AG20443 (cell line): ENCODE measurements around the gene TDRD7.

ENCODE experiments used
- DNase-seq: peaks from one replicate; pipeline ENCODE4 v3.0.0; 2012; ENCODE audit warnings: low spot score, mixed read lengths

TDRD7 gene, protein sequence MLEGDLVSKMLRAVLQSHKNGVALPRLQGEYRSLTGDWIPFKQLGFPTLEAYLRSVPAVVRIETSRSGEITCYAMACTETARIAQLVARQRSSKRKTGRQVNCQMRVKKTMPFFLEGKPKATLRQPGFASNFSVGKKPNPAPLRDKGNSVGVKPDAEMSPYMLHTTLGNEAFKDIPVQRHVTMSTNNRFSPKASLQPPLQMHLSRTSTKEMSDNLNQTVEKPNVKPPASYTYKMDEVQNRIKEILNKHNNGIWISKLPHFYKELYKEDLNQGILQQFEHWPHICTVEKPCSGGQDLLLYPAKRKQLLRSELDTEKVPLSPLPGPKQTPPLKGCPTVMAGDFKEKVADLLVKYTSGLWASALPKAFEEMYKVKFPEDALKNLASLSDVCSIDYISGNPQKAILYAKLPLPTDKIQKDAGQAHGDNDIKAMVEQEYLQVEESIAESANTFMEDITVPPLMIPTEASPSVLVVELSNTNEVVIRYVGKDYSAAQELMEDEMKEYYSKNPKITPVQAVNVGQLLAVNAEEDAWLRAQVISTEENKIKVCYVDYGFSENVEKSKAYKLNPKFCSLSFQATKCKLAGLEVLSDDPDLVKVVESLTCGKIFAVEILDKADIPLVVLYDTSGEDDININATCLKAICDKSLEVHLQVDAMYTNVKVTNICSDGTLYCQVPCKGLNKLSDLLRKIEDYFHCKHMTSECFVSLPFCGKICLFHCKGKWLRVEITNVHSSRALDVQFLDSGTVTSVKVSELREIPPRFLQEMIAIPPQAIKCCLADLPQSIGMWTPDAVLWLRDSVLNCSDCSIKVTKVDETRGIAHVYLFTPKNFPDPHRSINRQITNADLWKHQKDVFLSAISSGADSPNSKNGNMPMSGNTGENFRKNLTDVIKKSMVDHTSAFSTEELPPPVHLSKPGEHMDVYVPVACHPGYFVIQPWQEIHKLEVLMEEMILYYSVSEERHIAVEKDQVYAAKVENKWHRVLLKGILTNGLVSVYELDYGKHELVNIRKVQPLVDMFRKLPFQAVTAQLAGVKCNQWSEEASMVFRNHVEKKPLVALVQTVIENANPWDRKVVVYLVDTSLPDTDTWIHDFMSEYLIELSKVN

DNA sequence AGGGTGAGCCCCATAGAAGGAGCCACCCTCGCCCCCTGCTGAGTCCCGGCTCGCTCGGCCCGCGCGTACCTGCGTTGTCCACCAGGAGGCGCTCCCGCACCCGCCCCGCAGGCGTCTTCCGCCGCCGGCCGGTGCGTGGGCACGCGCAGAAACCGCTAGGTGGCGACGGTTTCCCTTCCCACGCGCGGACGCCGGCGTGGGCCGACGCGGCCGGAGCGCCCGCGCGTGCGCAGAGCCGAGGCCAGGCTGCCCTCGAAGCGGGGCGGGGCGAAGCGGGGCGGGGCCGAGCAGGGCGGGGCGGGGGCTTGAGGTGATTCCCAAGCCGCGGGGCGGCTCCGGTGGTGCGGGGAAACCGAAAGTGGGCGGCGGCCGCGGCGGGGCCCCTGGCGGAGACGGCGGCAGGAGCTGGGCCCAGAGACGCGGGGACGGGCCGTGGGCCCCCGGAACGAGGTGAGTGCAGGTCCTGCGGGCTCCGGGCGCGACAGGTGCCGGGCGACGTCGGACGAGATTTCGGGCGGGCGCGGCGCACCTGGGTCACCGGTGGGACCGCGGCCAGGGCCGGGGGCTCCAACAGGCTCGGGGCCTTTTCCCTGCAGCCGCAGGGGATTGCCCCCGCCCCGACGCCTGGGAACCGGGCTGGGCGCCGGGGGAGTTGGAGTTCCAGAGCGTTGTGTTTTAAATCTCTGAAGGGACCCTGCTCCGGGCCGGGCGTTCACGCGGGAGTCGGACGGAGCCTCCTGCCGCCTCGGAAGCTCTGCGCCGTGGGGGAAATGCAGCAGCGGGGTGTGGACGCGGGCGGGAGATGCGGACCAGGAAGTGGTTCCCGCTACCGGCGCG, at the start of gene TDRD7:
Gene TDRD7 (plus strand): TSS at position 308 of the 837 bp plus-strand sequence. CDS start 16,370 bp downstream, outside the sequence.
- DNase-seq: peak; percentile 99

DNA sequence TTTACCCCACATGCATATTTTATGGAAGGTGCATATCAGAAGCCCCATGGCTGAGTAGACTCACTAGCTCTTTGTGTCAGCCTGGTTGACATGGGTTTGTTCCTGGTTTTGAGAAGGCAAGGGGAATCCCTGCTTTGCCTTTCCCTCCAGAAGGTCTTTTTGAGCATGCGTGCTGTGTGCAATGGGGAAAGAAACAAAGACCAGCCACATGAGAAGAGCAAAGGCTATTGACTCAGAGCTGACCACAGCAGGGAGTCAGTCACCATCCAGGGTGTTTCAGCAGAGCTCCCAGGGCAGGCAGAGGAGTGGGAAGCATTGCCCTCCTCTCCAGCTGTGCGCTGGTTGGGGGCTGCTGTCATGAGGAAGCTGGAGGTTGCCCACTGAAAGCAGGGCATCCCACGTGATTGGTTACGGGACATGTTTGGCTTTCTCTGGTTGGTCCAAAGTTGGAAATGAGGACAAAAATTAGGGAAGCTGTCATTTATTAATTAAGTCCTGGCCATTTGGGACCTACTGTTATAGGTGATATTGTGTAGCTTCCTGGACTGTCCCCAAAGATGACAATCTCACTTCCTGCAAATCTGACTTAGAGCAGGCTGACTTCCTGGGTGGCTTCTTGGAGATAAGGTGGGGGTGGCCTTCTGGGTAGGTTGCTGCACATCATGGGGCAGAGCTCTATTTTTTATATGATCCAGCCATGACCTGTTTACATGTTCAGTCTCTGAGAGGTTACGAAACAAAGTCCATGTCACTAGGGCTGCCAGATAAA, 48.9 kb upstream of the TDRD7 start:
- DNase-seq: no peak

DNA sequence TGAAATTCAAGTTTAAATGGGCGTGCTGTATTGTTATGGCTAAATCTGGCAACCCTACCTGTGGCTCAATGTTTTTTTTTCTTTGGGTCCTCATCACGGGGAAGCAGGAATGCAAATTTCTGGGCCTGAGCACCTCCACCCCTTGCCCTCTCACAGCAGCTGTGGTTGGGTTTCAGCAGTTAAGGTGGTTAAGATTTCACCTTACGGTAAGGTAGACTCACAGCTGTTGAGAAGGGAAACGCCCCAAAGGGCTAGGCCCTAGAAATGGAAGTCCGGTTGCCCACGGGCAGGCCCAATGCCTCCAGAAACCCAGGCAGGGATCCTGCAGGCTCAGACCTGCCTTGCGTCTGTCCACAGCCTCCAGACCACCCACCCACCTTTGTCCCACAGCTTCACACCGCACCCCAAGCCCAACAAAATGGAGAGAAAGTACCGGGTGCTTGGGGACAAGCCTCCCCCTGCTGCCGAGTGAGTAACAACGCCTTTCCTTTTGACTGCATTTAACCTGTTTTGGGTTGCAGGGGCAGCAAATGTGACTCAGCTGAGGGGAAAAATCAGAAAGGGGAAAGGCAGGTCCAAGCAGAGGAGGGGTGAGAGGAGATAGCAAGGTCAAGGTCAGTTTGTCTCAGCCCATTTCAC, 48.1 kb upstream of the TDRD7 start:
- peak; percentile 3 for DNase-seq

DNA sequence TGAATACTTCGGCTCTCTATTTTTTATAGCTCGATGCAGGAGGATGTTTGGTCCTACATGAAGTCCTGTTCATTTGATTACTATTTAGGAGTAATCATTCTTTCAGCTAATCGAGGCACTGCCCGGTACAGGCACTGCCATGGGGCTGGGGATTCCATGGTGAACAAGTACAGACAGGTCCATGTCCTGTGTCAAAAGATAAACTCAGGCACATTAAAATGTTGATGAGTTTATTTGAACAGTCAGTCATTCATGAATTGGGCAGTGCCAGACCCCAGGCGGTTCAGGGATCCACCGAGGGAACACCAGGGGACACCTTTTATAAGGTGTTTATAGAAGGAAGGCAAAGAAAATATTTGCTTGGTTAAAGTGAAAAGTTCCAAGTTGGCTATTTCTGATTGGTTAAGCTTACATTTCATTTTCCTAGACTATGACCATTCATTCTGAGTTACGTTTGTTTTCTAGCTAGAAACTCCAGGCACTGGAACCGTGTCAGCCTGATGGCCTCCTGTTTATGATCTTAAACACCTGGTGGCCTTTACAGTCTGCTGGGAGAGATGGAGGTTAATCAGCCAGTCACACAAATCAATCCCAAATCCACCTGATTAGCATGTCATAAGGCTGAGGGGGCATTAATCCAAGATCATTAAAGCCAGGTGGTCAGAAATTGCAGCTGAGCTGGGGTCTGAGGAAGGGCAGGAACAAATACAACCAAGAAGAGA, 47.0 kb upstream of the TDRD7 start:
- DNase-seq: no peak

DNA sequence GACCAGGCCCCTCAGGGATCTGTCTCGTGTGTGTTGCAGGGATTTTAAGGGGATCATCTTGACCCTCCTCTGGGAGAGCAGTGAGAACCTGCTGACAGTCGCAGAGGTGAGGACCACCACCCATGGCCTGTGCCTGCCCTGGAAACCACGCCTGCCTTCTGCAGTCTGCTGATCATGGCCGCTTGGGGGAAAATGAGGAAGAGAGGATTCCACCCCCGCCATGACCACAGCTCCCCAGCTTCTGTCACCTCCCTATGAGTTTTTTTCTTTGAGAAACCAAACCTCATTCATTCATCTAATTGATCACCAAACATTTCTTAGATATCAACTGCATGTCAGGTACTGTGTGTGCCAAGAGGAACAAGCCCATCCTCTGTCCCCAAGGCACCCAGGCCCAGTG, 46.3 kb upstream of the TDRD7 start:
- no peak for DNase-seq

DNA sequence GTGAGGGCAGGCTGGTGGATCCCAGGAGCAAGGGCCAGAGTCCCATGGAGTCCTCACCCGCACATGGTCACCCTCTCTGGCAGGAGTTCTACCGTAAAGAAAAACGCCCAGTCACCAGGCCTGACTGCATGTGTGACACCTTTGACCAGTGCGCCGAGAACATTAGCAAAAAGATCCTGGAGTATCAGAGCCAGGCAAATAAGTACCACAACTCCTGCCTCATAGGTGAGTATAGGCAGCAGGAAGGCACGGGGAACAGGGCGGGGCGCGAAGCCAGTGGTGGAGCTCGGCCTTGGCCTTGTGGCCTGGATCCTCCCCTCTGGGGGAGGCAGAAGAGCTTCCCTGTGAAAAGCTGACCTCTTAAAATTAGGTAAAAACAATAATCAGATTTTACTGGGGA, 45.4 kb upstream of the TDRD7 start:
- DNase-seq: no peak

DNA sequence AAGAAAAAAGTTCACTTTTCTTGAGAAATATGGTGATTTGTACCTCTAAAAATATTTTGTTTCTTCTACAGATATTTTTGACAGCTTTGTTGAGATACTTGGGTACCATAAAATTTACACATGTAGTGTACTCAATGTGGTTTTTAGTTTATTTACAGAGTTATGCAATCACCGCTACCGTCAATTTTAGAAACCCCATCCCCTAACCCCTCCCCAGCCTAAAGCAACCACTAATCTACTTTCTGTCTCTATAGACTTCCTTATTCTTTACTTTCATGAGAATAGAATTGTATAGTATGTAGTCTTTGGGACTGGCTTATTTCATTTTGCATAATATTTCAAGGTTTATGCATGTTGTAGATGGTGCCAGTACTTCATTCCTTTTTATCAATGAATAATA, 45.0 kb upstream of the TDRD7 start:
- no peak for DNase-seq

DNA sequence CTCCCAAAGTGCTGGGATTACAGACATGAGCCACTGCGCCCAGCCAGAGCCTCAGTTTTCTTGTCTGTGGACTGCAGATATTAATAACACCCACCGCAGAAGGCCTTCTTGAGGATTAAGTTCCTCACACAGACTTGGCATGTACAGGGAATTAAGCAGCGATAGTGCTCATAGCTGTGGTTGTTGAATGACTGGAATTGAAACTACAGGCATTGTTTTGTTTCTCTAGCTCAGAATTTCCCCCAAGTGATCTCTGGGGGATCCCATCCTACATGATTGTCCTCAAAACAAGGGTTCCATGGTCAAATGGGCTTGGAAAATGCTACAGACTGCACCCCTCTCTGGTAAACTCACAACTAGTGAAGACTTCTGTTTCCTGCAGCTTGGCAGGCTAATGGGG, 44.2 kb upstream of the TDRD7 start:
- DNase-seq: no peak

DNA sequence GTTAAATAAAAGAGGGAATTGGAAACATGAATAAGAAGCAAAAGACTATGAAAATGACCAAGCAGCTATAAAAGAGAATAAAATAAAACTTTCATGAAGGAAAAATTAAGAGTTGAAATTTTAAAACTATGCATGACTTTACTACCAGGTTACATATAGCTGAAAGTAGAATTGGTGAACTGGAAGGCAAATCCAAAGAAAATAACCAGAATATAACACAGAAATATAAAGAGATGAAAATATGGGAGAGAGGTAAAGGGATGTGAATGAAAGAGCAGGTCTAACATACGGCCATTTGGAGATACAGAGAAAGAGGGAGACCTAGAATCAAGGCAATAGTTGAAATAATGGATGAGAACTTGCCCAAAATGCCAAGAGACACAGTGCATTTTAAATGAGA, 42.9 kb upstream of the TDRD7 start:
- DNase-seq: no peak

DNA sequence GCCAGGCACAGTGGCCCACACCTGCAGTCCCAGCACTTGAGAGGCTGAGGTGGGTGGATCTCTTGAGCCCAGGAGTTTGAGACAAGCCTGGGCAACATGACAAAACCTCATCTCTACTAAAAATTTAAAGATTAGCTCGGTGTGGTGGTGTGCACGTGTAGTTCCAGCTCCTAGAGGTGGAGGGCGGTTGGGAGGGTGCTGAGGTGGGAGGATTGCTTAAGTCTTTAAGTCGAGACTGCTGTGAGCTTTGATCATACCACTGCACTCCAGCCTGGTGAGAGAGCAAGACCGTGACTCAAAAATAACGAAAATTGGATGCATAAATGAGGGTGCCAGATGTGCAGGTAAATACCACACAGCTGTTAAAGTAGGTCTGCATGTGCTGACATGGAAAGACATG, 39.3 kb upstream of the TDRD7 start:
- DNase-seq: no peak

DNA sequence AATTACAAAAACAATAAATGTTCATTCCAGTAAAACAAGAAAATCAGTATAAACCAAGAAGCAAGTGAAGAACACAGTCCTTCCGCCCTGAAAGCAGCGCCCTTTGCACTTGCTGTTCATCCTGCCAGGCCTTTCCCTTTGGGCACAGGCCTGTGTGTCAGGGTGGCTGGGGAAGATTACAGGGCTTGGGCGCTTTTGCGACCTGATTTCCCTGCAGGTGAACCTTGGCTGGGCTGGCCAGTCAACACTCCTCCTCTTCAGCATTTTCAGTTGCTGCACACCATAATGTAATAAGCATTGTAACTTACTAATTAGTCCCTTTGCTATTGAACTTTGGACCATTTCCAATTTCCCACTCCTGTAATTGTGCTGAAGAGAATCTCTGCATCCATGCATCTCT, 38.6 kb upstream of the TDRD7 start:
- DNase-seq: no peak

DNA sequence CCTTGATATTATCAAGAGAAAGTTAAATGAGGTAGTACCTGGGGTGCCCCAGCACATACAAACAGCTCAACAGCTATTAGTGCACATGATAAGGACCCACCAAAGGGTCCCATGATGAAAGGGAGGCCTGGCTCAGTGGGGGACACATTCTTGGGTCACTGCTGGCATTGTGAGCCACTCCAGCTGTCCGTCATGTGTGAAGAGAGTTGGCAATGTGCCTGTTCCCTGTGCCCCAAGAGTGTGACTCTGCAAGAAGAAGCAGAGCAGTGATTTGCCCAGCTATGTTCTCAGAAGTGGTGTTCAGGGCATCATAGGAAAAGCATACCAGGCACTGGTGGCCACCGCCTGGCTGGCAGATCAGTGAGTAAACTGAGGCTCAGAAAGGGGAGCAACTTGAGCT, 37.1 kb upstream of the TDRD7 start:
- DNase-seq: no peak

DNA sequence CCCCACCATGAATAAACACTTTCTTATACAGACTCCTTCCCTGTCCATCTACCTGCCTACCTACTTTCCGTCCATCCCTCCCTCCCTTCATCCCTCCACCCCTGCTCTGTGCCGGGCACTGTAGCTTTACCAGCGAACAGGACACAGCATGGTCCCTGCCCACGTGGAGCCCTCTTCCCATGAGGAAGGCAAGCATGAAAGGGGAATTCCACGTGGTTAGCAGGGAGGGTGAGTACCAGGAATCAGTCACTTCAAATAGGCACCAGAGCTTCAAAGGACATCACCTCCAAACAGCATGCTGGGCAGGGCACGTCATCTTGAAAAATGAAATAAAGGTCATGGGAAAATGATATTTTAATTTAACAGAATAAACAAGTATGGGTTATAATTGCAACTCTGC, 35.0 kb upstream of the TDRD7 start:
- no peak for DNase-seq

DNA sequence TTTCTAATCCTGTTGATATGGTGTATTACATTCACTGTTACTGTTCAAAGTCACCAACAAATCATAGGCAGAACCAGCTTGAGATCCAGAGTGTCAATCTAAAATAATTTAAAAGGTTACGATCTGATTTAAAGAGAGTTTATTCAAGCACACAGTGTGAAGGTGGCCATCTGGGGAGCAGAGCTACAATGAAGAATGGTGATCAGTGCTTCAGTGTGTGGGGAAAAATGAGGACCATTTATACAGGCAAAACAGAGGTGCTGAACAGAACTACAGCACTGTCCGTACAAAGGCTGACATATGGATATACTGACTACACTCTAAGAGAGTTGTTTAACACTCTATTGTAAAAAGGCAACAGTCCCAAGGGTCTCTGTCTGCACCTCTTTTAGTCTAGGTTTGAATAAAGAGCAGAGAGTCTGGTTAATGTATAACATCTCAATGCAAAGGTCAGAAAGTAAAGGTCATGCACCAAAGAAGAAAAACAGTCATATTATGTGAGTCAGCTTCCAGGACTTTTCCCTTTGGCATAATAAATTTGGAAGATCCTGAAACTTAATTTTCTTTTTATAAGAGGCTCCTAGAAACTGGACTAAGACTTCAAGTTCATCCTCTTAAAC, 29.7 kb upstream of the TDRD7 start:
- no peak for DNase-seq

DNA sequence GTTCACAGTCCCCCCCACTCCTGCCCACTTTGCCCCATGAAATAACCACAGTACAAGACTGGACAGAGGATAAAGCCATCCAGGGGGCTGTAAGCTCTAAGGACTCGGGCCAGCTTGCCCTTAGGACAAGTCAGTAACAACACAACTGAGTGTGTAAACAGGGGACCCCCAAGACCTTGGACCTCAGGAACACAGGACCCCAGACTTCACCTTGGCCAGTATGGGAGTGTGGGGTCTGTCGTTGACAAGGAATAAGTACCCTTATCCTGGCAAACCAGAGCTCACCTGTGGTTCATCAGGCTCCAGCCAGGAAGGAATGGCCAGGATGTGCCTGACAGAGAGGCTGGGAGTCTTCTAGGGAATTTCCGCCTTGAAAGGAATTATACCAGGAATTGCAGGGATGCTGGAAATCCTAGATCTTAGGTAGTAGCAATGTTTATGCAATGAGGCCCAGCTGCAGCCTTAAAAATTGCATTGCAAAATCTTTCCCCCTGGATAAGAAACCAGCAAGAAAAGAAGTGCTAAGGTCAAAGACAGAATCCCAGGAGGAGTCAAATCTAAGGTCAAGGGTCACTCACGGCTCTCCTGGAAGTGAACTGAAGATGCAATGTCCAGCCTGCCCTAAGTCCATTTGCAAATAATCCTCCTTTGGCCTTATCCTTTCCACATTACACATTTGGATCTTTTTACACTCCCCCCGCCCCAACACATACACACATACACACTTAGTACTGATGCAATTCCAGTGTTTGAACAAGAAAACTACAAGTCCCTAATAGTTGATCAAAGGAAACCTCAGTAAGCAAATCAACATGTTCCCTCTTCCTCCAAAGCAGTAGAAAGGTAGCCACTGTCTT, 27.3 kb upstream of the TDRD7 start:
- DNase-seq: no peak

DNA sequence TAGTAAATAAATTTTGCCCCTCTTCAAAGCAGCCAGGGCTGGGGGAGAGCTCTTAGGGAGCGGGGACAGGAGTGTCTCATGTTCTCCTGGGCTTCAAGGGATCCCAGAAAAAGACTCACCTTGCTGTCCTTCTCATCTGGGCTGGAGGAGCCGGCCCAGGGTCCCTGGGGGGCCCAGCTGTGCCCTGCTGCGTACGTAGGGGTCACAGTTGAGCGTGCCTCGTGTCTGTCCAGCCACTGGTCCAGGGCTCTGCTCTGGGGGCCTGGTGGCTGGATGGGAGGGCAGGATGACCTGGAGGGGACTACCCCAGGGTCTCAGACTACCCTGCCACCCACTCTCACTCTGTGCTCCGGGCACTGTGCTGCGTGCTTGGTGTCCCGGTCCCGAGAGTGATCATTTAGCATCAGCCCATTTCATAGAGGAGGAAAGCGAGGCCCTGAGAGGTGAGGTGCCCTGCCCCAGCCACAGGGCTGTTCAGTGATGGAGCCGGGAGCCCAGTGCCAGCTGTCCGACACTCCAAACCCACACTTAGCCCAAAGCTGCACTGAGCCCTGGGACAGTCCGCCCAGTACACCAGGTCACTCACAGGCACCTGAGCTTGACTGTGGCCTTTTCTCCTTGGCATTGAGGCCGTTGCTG, 26.2 kb upstream of the TDRD7 start:
- DNase-seq: no peak

DNA sequence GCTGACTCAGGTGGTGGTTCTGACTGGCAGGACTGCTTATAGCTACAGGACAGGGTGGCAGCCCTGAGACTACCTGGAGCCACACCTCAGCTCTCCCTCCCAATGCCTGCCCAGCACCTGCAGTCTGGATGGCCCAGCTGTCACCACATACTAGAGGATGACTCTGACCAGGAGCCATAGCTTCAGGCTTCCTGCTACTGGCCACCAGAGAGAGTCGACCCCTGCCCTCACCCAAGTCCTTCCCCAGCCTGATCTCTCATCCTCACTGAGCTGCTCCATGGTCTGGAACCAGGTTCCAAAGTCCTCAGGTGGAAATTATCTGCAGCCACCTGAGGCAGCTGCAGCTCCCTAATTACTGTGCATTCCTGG, 25.6 kb upstream of the TDRD7 start:
- no peak for DNase-seq
